ENCODE results near the gene ZDHHC24.

GRCh38 chr11:66591175-66591574 is 45.3 kb upstream of the ZDHHC24 start:
- TF ChIP-seq, protein P1, sequence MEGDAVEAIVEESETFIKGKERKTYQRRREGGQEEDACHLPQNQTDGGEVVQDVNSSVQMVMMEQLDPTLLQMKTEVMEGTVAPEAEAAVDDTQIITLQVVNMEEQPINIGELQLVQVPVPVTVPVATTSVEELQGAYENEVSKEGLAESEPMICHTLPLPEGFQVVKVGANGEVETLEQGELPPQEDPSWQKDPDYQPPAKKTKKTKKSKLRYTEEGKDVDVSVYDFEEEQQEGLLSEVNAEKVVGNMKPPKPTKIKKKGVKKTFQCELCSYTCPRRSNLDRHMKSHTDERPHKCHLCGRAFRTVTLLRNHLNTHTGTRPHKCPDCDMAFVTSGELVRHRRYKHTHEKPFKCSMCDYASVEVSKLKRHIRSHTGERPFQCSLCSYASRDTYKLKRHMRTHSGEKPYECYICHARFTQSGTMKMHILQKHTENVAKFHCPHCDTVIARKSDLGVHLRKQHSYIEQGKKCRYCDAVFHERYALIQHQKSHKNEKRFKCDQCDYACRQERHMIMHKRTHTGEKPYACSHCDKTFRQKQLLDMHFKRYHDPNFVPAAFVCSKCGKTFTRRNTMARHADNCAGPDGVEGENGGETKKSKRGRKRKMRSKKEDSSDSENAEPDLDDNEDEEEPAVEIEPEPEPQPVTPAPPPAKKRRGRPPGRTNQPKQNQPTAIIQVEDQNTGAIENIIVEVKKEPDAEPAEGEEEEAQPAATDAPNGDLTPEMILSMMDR (IDR thresholded peaks at IDR 0.05) = no peak
- TF ChIP-seq POLR2A (IDR thresholded peaks at IDR 0.05) (no peak), POLR2AphosphoS5 (IDR thresholded peaks at IDR 0.05) (no peak), EP300 (IDR thresholded peaks at IDR 0.05) (no peak)

All from gastroesophageal sphincter (tissue), 3 donors.